ENCODE measurements around the gene MKRN2OS.

MKRN2OS gene

DNA sequence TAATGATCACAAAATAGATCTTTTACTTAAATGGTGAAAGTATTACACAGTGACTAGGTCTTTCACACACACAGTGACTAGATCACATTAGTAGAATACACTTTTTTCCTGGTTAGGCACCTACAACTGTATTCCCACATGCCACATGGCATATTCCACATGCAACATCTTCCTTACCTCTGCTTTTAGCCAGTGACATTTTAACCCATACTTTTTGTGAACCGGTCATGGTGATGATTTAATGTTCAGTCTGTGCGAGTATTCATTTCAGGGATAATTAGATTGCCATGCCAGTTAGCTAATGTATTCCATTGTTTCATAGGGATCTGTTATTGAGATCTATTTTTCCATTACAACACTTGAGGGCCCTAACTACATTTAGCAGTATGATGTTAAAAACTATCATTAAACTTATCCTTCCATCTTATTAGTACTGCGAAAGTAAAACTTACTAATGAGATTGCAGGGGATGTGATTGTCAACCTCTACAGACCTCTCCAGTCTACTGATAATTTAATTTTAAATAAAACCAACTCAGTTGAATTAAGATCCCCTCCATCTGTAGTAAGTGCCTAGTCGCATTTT lies 32.7 kb downstream of the MKRN2OS start:
- DNase-seq: no peak

DNA sequence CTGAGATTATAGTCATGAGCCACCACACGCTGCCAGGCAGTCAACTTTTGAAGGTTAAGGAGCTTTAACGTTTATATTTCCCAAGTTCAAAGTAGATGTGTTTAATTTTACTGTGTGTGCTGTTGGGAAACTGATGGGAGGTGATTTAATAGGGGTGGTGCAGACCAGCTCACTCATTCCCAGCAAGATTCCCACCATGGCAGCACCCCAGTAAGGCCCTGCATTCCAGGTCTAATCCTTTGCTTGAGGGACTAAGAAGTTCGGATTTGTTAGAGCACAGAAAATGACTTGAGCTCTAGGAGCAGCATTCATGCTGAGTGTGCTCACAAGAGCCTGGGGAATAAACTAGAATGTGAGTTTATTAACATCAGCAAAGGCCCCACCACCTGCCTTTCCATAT lies 35.8 kb downstream of the MKRN2OS start:
- no peak for DNase-seq

DNA sequence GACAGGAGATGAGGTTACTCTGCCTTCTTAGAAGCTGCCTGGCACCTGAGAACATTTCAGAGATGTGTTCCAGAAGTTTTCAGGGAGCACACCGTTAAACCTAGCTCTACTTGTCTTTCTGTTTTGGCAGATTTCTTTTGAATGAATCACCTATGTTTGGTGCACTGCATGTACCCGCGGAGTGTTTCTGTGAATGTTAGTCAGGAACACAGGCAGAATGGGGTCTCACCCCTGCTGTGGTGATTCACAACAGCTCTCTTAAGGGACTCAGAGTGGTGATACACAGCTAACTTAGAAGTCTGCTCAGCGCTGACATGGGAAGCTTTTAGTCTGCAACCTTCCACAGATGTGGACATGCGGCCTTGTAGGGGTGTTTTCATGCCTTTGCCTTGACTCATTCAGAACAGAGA lies 37.0 kb downstream of the MKRN2OS start:
- DNase-seq: no peak

DNA sequence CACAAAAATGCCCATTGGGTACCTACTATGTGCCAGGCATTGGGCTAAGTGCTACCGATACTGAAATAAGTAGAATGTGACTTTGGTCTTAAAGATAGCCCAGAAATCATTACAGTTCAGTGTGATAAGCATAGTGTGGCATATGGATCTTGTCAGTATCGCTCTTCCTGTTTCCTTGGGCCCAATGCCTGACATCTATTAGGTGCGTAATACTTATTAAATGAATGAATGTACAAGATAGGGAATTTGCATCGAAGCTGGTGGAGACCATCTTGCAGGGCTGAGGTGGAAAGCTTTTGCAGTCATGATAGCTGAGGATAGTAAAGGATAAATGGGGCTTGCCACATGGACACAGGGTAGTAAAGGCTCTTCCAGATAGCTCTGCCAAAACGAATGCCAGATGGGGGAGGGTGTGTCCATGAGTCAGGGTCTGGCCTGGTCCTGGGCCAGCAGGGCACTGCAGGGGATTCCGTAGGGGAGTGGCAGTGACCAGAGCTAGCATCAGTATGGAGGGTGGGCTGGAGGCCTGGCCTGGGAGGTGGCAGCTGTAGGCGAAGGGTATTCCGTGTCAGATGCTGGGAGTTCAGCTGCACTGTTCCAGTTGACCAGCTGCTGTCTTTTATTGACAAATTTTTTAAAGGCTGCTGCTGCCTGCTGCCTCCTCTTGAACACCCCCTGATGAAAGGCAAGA lies 37.6 kb downstream of the MKRN2OS start:
- no peak for DNase-seq

GRCh38 chr3:12506201-12506709 lies 39.0 kb downstream of the MKRN2OS start:
- DNase-seq: no peak

DNA sequence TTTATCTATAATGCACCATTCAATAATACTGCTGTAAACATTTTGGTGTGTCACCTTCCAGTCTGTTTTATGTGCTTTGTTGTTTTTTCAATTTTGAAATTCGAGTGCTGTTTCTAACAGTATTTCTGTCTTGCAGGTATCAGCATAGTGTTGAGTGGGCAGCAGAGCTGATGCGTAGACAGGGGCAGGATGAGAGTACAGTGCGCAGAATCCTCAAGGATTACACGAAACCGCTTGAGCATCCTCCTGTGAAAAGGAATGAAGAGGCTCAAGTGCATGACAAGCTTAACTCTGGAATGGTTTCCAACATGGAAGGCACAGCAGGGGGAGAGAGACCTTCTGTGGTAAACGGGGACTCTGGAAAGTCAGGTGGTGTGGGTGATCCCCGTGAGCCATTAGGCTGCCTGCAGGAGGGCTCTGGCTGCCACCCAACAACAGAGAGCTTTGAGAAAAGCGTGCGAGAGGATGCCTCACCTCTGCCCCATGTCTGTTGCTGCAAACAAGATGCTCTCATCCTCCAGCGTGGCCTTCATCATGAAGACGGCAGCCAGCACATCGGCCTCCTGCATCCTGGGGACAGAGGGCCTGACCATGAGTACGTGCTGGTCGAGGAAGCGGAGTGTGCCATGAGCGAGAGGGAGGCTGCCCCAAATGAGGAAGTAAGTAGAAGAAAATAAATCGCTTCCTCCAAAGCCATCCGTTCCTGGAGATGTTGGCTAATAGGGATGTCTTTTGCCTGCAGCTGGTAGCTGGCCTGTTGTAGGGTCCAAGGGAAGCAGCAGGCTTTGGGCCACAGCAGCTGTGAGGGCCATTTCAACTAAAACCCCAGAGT lies 42.0 kb downstream of the MKRN2OS start:
- no peak for DNase-seq

DNA sequence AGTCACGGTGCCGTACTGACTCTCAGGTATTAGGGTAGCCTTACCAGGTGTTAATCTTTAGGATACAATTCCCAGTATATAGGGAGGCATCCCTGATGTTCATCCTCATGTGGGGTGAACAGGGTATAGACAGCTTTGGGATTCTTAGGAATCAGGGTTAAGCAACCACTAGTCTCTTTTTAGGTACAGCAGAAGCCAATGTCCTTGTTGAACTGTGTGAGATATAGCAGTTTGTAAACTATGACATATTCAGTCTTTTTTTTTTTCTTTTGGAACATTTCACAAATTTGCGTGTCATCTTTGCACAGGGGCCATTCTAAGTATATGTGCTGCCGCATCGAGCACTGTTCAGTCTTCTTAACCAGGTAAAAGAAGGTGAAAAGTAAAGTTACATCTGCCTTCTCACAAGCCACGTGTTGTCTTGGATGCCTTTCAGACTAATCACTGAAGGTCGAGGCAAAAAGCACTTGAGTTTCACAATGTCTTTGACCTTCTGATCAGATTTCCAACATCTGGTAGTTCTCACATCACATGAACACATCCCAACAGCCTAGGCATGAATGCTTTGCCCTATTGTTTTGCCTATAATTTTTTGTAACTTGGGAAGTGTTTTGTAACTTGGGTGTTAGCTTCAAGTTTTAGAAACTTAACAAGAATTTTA lies 43.8 kb downstream of the MKRN2OS start:
- no peak for DNase-seq

- DNase-seq: no peak
These were observed 45.8 kb downstream of the MKRN2OS start for GRCh38 chr3:12499474-12499873.

DNA sequence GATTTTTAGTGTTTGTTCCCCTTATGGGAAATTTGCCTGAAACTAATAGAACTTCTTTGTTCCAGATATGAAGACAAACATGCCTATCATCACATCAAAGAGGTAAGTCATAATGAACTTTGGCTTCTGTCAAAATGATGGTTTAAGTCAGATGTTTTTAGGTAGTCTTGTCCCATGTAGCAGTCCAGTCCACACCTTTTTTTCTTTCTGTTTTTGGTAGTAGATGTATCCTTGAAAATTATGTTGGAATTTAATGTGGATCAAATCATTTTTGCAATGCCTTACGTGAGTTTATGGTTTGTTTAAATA lies 48.9 kb downstream of the MKRN2OS start:
- DNase-seq: no peak

GRCh38 chr3:12495749-12496452 lies 49.4 kb downstream of the MKRN2OS start:
- no peak for DNase-seq

- no peak for DNase-seq
These were observed 54.8 kb downstream of the MKRN2OS start for GRCh38 chr3:12490547-12490946.

GRCh38 chr3:12489832-12490231 lies 55.5 kb downstream of the MKRN2OS start:
- DNase-seq: no peak

Measured in DMS79 treated with DMSO at 0.1 percent for 48 hours (cell line).